ENCODE results near the gene TOP3A.

The TOP3A gene

GRCh38 chr17:18260332-18261145 lies 54.3 kb downstream of the TOP3A start, which contains the start of gene MIEF2:
Gene MIEF2, plus strand, starts transcription at chr17:18260662. Its CDS starts 2,059 bp downstream, at chr17:18262721.
- peak within 1 kb of the TSS; percentile 22 for H3K27ac ChIP-seq
- no peaks in the 10 kb centered on the region for H3K27me3 ChIP-seq (replicated peaks)
- peak within 1 kb of the TSS; percentile 86 for H3K4me3 ChIP-seq (ENCODE audit: low read depth, low read length)
- peaks cover 22% of the 10 kb centered on the region for H3K36me3 ChIP-seq (replicated peaks)
- no peak for TF ChIP-seq CTCF (IDR thresholded peaks at IDR 0.05; ENCODE audit: low read depth, low read length, missing control alignments)
- DNase-seq: peak; percentile 89
- in situ Hi-C loops (cut with HindIII; ENCODE audit: low pct_ligation_motif_present, low sequenced_read_pairs): no loop called here

- Histone ChIP-seq H3K36me3 (replicated peaks) (peaks cover 27% of the 10 kb centered on the region), H3K27ac (no peak overlapping the region), H3K27me3 (replicated peaks) (no peaks in the 10 kb centered on the region), H3K4me3 (ENCODE audit: low read depth, low read length) (peak overlapping the region; percentile 86)
- TF ChIP-seq CTCF (IDR thresholded peaks at IDR 0.05; ENCODE audit: low read depth, low read length, missing control alignments): no peak
- no peak for DNase-seq
- in situ Hi-C loops (cut with HindIII; ENCODE audit: low pct_ligation_motif_present, low sequenced_read_pairs): no loop called here
These were observed 55.0 kb downstream of the TOP3A start for GRCh38 chr17:18259621-18260331.

GRCh38 chr17:18258356-18259038 lies 56.3 kb downstream of the TOP3A start, which contains the start of gene FLII:
Gene FLII, minus strand, starts transcription at chr17:18258738. Its CDS starts 48 bp downstream, at chr17:18258690.
- in situ Hi-C loops (cut with HindIII; ENCODE audit: low pct_ligation_motif_present, low sequenced_read_pairs): no loop called here
- Histone ChIP-seq H3K27ac (peak within 1 kb of the TSS; percentile 73), H3K27me3 (replicated peaks) (no peaks in the 10 kb centered on the region), H3K36me3 (replicated peaks) (peaks cover 32% of the 10 kb centered on the region), H3K4me3 (ENCODE audit: low read depth, low read length) (peak within 1 kb of the TSS; percentile 78)
- no peak for TF ChIP-seq CTCF (IDR thresholded peaks at IDR 0.05; ENCODE audit: low read depth, low read length, missing control alignments)
- DNase-seq: no peak

GRCh38 chr17:18257982-18258355 lies 56.8 kb downstream of the TOP3A start:
- peak; percentile 49 for DNase-seq
- TF ChIP-seq CTCF (IDR thresholded peaks at IDR 0.05; ENCODE audit: low read depth, low read length, missing control alignments): no peak
- in situ Hi-C loops (cut with HindIII; ENCODE audit: low pct_ligation_motif_present, low sequenced_read_pairs): no loop called here
- Histone ChIP-seq H3K36me3 (replicated peaks) (peaks cover 34% of the 10 kb centered on the region), H3K4me3 (ENCODE audit: low read depth, low read length) (peak overlapping the region; percentile 78), H3K27ac (peak overlapping the region; percentile 73), H3K27me3 (replicated peaks) (no peaks in the 10 kb centered on the region)

- TF ChIP-seq CTCF (IDR thresholded peaks at IDR 0.05; ENCODE audit: low read depth, low read length, missing control alignments): no peak
- in situ Hi-C loops (cut with HindIII; ENCODE audit: low pct_ligation_motif_present, low sequenced_read_pairs): no loop called here
- H3K27me3 ChIP-seq (replicated peaks): no peaks in the 10 kb centered on the region
- peak; percentile 25 for DNase-seq
- peak overlapping the region; percentile 78 for H3K4me3 ChIP-seq (ENCODE audit: low read depth, low read length)
- peaks cover 40% of the 10 kb centered on the region for H3K36me3 ChIP-seq (replicated peaks)
- H3K27ac ChIP-seq: peak overlapping the region; percentile 73
These were observed 57.4 kb downstream of the TOP3A start for GRCh38 chr17:18257268-18257981.

Measured in brain microvascular endothelial cell (primary cell).